ENCODE data around the gene FBN1.

- TF ChIP-seq CTCF (IDR thresholded peaks at IDR 0.05; ENCODE audit: low read length) = no peak
- no peak for TF ChIP-seq EZH2phosphoT487 (IDR thresholded peaks at IDR 0.05; ENCODE audit: low read length)
These were observed 78.8 kb downstream of the FBN1 start for GRCh38 chr15:48566668-48567067.

All from MM.1S (cell line).